IPS-11a (cell line): ENCODE measurements around the gene MICB.

Source experiments
- H3K4me3 ChIP-seq: one replicate; pipeline ENCODE4 v1.5.1; 2013; ENCODE audit warnings: low read depth, low read length, control low read depth

Gene MICB

GRCh38 chr6:31559606-31559957 is 61.6 kb downstream of the MICB start:
- H3K4me3 ChIP-seq: no peak overlapping the region

DNA sequence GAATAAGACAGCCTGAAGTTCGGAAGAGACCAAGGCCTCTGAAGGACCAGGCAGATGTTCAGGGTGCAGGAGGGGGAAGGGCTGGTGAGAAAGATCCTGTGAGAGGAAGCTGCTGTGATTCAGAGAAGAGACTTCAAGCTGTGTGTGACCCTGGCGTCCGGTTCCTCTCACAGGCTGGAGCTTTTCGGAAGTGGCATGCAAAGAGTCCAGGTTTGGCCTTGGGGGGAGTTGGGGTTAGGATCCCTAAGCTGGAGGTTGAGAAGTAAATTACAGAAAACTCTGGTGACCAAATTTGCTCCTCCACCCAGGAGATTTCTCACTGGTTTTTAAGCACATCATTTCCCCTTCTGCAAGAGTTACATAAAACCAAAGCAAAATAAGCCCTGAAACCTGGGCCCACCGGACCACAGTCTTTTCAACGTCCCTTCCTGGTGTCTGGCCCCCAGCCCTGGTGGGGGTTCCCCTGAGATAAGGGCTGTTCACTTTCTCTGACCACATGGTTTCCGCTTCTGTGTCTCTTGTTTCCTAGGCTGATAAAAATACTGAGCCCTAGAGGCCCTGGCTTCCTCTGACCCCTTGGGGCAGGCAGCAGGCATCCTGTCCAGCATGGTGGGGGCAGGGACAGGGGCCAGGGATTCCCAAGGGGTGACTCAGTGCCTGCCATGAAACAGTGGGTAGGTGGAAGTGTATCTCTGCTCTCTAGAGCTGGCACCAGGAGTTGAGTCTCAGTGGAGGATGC is 62.2 kb downstream of the MICB start:
- no peak overlapping the region for H3K4me3 ChIP-seq

GRCh38 chr6:31560697-31561058 is 62.7 kb downstream of the MICB start:
- no peak overlapping the region for H3K4me3 ChIP-seq
